HG02973 (cell line): ENCODE data around the gene CHST7.

Source experiments
- ATAC-seq: cut with Tn5 transposase; IDR thresholded peaks from one replicate; pipeline ENCODE4 v1.9.1; 2021; ENCODE audit warnings: moderate library complexity; ENCODE audit not compliant: unreplicated experiment

CHST7 gene

GRCh38 chrX:46573892-46574773, 568 bp downstream of the CHST7 start:
- ATAC-seq: peak; percentile 32

DNA sequence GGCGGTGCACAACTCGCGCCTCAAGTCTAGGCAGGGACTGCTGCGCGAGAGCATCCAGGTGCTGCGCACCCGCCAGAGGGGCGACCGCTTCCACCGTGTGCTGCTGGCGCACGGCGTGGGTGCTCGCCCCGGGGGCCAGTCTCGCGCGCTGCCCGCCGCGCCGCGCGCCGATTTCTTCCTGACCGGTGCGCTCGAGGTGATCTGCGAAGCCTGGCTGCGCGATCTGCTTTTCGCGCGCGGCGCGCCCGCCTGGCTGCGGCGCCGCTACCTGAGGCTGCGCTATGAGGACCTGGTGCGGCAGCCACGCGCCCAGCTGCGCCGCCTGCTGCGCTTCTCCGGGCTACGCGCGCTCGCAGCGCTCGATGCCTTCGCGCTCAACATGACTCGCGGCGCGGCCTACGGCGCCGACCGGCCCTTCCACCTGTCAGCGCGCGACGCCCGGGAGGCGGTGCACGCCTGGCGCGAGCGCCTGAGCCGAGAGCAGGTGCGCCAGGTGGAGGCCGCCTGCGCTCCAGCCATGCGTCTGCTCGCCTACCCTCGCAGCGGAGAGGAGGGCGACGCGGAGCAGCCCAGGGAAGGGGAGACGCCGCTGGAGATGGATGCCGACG, 1.3 kb downstream of the CHST7 start:
- ATAC-seq: no peak

GRCh38 chrX:46575586-46575985, 2.0 kb downstream of the CHST7 start:
- ATAC-seq: no peak

DNA sequence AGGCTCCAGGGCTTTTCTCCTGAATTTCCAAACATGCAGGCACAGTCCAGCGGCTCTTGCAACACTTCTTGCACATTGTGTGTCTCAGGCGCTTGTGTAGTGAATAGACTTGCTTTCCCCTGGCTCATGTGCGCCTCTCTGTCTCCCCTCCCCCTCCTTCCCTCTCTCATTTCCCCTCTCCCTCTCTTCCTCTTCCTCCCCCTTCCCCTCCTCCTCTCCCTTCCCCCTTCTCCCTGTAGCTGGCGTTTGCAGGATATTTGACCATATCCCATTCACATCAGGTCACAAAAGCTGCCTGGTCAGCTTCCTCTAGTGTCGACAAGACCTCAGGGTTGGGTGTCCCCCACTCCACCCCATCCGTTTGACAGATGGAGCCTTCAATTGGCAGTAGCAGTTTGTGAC, 2.4 kb downstream of the CHST7 start:
- ATAC-seq: no peak

GRCh38 chrX:46576458-46576857, 2.9 kb downstream of the CHST7 start:
- no peak for ATAC-seq

- ATAC-seq: no peak
Measured at GRCh38 chrX:46577221-46578005, 3.8 kb downstream of the CHST7 start.

GRCh38 chrX:46579250-46579649, 5.7 kb downstream of the CHST7 start:
- no peak for ATAC-seq

DNA sequence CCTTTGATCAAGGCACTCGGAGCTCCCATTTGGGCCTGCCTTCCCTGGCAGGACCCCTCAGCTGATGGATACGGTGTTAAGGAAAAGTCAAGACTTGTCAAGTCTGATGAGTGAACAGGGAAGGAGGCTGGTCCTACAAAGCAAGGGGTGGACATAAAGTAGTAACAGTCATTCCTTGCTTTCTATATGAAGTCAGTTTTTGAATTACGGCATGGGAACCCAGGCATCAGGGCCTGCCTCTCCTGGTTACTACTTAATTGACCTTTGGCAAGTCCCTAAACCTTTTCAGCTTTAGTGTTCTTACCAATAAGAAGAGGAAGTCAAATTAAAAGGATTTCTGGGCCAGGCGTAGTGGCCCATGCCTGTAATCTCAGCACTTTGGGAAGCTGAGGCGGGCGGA, 7.0 kb downstream of the CHST7 start:
- no peak for ATAC-seq

- ATAC-seq: no peak
Measured at GRCh38 chrX:46582325-46582724, 8.8 kb downstream of the CHST7 start.

GRCh38 chrX:46582966-46583365, 9.4 kb downstream of the CHST7 start:
- no peak for ATAC-seq

DNA sequence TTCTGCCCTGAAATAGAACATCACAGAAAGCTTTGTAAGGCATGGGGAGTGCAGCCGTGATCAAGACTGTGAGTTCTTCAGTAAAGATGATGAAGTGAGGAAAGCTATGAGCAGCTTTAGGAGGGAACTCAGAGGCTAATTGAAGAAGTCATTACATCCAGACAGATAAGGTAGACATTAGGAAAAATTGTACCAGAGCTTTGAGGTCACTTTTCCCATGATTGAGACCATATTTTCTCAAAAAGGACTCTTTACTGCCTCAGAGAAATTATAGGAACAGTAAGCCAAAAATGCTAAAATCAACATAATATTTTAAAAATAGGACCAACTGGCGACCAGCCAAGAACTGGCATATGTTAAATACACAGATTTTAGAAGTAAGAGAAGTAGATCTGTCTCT, 11.2 kb downstream of the CHST7 start:
- ATAC-seq: no peak

GRCh38 chrX:46587158-46587557, 13.6 kb downstream of the CHST7 start:
- peak; percentile 87 for ATAC-seq

DNA sequence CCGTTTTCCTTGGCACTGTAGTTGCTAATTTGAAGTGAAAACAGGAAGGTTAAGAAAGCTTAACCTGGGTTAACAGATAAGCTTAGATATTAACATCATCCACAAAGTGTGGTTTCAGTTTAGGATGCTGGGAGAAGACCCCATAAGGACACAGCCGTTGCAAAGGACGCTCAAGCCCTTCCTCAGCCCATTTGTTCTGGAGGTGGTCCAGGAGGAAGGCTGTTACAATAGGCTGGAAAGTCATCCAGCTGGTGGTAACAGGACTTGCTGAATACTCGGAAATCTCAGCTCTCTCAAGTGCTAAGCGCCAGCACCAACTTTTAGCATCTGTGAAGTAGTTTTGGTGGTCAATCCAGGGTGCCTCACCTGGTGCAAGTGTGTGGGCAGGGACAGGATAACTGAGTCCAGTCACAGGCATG, 14.2 kb downstream of the CHST7 start:
- no peak for ATAC-seq

DNA sequence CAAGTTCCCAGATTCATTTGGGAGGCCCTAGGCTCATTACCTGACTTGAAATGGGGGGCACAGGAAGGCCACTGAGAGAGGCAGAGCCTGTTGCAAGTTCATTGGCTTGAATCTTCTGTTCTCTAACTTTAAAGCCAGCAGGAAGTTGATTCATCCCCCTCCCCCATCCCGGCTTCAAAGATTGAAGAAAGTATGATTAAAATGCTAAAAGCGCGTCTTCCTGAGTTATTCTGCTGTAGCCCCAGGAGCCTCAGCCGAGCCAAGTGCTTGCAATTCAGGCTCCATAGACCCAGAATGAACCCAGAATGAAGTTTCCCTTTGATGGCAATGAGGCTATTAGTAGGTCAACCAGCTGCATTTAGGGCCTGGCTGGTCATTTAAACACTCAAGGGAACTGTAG, 14.7 kb downstream of the CHST7 start:
- no peak for ATAC-seq

GRCh38 chrX:46589977-46590723, 16.6 kb downstream of the CHST7 start:
- ATAC-seq: no peak

DNA sequence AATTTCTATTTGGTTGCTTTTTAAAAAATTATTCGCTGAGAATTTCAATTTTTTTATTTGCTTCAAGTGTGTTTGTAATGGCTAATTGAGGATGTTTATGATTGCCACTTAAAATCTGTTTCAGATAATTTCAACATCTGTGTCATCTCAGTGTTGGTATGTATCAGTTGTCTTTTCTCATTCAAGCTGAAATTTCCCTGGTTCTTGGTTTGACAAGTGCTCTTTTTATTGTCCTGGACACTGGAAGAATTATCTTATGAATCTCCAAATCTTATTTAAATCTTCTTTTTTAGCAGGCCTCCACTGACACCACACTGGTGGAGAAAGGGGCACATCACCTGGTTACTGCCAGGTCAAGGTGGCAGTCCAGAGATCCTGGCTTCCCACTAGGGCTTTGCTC, 21.5 kb downstream of the CHST7 start:
- ATAC-seq: no peak

DNA sequence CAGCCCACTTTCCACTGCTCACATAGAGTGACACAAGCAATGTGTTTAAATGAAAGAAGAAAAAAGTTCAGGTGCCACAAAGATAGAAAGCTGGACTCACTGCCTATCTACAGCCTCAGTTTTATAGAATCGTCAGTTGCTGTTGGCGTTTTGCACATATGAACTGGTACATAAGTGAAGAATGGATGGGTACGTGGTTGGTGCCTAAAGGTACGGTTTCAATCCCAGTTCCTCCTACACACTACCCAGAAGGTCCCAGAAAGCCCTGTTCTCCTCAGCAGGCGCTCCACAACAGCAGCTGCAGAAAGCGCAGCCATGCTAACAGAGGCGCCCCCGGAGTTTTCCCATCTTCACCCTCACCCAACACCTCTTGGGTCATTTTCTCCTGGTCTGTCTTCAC, 23.6 kb downstream of the CHST7 start:
- ATAC-seq: no peak

- ATAC-seq: no peak
Measured at GRCh38 chrX:46597771-46598170, 24.2 kb downstream of the CHST7 start.

DNA sequence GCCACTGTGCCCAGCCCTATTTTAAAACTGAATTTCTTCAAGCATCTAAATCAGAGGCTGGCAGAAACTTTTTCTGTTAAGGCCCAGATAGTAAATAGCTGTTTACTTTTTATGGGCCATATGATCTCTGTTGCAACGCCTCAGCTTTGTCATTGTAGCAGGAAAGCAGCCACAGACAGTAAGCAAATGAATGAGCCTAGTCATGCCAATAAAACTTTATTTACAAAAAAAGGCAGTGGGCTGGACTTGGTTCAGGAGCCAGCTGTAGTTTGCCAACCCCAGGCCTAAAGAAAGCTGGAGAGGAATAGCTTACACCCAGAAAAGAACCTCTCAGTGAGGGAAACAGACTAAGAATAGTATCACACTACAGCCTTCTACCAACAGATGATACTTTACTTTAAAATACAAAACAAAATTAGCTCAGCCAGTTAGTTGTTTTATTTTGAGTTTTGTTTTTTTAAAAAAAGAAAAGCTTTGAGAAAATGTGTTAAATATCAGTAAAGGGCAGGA, 25.5 kb downstream of the CHST7 start:
- ATAC-seq: no peak

DNA sequence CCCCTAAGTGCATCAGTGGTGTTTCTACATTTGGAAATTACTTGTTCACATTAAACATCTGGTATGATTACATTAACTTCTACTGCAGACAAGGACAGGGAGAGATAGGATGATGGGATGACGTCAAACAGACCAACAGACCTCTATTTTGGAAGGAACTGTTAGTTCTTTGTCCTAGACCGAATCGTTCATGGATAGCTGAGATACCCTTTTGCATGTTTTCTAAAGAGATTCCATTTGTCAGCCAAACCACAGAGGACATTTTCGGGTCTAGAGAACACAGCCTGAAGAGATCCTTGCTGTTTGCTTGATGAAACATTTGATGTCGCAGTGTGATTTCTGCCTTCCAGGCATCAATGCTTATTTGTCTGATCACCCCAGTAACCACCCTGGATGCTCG, 27.7 kb downstream of the CHST7 start:
- ATAC-seq: no peak
